Aortic smooth muscle cell (primary cell): Measurements from ENCODE around the gene CALML6. TPM values are rescaled to one million over a fixed set of nuclear protein-coding genes. Genes with fewer than 3 reads are reported as not detected.

Experiments
- total RNA-seq: library from RNA; depleted of rRNA; stranded (reverse); fragments of >200 nt; gene quantifications from 2 replicates; pipeline ENCODE4 v1.2.3, GENCODE V29; 2014

Gene CALML6
- total RNA-seq: 0.31 and 0.40 TPM in 2 replicates

DNA sequence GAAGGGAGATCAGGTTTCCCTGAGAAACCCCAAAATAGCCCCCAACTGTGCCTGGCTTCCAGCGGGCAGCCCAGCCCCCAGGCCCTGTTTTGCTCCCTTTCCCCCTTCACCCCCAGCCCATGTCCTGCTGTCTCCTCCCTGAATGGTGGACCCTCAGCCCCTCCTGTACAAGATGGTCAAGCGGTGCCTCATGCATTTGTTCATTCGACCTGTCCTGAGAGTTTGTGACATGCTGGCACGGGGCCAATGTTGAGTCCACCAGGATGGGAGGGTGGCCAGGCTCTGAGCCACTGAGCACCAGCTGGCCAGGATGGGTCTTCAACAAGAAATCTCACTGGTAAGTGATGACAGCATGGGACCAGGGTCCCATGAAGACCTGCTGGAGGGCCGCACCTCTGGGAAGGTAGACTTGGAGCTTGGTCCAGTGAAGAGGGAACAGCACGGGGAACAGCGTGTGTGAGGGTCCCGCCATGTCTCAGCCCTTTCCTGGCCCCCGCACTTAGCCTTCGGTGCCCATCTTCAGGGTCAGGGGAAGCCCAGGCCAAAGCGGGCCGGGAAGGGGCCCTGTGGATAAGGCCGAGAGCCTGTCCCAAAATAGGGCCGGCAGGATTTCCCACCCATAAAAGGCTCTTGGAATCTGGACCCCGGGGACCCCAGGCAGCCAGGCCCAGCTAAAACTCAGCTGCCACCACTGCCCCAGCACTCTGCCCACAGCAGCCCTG, at the start of gene CALML6:
Gene CALML6, plus strand, starts transcription at position 290 of the 722 bp plus-strand sequence. Its CDS starts 21 bp downstream, at position 311.

GRCh38 chr1:1890506-1891348, 24.3 kb upstream of the CALML6 start, which contains the start of gene GNB1:
Gene GNB1 (minus strand): TSS chr1:1891087. CDS start chr1:1825453, 65,634 bp downstream.

DNA sequence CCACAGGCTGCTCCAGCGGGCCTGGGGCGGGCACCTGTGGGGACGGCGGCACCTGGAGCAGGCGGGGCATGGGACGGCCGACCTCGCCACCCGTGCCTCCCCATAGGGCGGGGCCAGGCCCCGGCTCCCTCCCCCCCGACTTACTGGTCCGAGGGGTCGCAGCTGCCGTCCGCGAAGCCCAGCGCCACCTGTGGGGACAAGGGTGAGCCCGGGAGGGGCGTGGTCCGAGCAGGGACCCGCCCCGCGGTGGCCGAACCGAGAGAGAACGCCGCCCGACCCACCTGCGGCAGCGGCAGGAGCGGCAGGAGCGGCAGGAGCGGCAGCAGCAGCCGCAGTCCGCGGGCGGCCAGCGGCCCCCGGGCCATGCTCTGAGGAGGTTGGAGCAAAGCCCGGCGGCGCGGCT, 3.8 kb downstream of the CALML6 start, which contains the start of gene TMEM52:
Gene TMEM52, minus strand, starts transcription at position 379 of the 403 bp plus-strand sequence. Its CDS starts 14 bp downstream, at position 365.

Other genes with a start within 250 kb of the CALML6 start
- gene SLC35E2B, start 222.5 kb upstream of the CALML6 start, total RNA-seq: 18.4 and 19.3 TPM in 2 replicates
- 11.7 and 12.9 TPM in 2 replicates for gene CDK11A, start 190.9 kb upstream of the CALML6 start, total RNA-seq
- 40.0 and 49.5 TPM in 2 replicates for gene NADK, start 136.8 kb upstream of the CALML6 start, total RNA-seq
- 110 and 128 TPM in 2 replicates for gene GNB1, start 24.2 kb upstream of the CALML6 start, total RNA-seq
- not detected in 2 replicates for gene TMEM52, start 4.0 kb downstream of the CALML6 start, total RNA-seq
- gene CFAP74, start 88.5 kb downstream of the CALML6 start, total RNA-seq: not detected in 2 replicates
- gene GABRD, start 104.1 kb downstream of the CALML6 start, total RNA-seq: not detected in 2 replicates
- gene PRKCZ, start 135.2 kb downstream of the CALML6 start, total RNA-seq: 1.1 and 2.2 TPM in 2 replicates